ENCODE data around the gene SOS2. TPM values are rescaled to one million over a fixed set of nuclear protein-coding genes. Genes with fewer than 3 reads are reported as not detected.

Gene SOS2
- total RNA-seq (2021): 20.3 and 22.9 TPM in 2 replicates
- percentile 76 among the genes with signal in this experiment for Bru-seq, nascent RNA
- percentile 70 among the genes with signal in this experiment for BruChase-seq, experiment 1, labeled RNA remaining after a 2-hour chase
- BruChase-seq, experiment 2, labeled RNA remaining after a 6-hour chase: percentile 68 among the genes with signal in this experiment
- long read RNA-seq, full-length matches to known transcripts: 3 of 30 reads
- long read RNA-seq, partial matches to known transcripts: 20 of 30 reads
- long read RNA-seq, other reads (novel, unspliced or antisense): 7 of 30 reads

DNA sequence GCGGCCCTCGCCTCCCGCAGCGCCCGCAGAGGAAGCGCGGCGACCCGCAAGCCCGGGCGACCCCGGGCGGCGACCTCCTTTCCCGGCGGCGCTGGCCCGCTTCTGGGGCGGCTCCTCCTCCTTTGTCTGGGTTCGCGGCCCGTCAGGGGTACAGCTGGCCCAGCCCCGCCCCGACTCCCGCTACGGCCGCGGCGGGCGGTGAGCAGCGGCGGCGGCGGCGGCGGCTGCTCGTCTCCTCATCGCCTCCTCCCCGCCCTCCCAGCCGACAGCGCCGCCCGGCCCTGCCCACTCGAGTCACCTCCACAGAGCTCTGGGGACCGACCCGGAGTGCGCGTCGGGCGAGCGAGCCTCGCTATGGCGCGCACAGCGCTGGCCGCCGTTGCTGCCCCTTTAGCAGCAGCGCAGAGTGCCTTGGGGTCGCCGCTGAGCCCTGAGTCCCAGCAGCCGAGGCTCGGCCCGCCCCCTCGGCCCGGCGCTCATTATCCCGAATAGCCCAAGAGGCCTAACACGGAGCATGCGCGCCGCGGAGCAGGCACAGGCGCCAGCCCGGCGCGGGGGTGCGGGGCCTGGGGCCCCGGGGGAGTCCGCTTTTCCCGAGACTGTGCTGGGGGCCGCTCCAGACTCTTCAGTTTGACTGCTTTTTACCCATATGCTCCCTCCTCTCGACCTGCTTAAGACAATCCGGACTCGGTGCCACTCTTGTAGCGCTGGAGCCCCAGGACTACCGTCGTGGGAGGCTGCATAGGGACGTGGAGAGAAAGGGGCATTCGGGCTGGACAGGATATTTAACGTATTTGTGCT lies at the start of gene SOS2:
TSS of gene SOS2 (minus strand) at position 104 of the 801 bp plus-strand sequence. CDS start 295 bp downstream, outside the sequence.
- Histone ChIP-seq H3K36me3 (ENCODE audit: insufficient read depth, low read length, poor library complexity, severe bottlenecking) (no peaks in the 10 kb centered on the region), H3K27me3 (replicated peaks; ENCODE audit: insufficient read depth, low read depth, low read length, poor library complexity) (no peaks in the 10 kb centered on the region), H3K4me3 (ENCODE audit: low read depth, low read length, poor library complexity, severe bottlenecking) (peak within 1 kb of the TSS; percentile 78), H3K9me3 (ENCODE audit: low read depth, low read length, poor library complexity, severe bottlenecking) (no peaks in the 10 kb centered on the region), H3K27ac (ENCODE audit: low read depth, low read length, poor library complexity, severe bottlenecking) (peak within 1 kb of the TSS; percentile 82), H3K4me1 (ENCODE audit: insufficient read depth, low read length, poor library complexity, severe bottlenecking) (peaks cover 10% of the 10 kb centered on the region)
- TF ChIP-seq EZH2 (IDR thresholded peaks at IDR 0.05; ENCODE audit: borderline replicate concordance, low read depth, low read length, poor library complexity, severe bottlenecking): no peak
- TF ChIP-seq, protein P1, sequence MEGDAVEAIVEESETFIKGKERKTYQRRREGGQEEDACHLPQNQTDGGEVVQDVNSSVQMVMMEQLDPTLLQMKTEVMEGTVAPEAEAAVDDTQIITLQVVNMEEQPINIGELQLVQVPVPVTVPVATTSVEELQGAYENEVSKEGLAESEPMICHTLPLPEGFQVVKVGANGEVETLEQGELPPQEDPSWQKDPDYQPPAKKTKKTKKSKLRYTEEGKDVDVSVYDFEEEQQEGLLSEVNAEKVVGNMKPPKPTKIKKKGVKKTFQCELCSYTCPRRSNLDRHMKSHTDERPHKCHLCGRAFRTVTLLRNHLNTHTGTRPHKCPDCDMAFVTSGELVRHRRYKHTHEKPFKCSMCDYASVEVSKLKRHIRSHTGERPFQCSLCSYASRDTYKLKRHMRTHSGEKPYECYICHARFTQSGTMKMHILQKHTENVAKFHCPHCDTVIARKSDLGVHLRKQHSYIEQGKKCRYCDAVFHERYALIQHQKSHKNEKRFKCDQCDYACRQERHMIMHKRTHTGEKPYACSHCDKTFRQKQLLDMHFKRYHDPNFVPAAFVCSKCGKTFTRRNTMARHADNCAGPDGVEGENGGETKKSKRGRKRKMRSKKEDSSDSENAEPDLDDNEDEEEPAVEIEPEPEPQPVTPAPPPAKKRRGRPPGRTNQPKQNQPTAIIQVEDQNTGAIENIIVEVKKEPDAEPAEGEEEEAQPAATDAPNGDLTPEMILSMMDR (conservative IDR thresholded peaks at IDR 0.05; ENCODE audit: low read depth, low read length): no peak
- CTCF ChIA-PET: no interaction called here
- BruUV-seq (replicated peaks): no TSS peak
- intact Hi-C loops (cut with micrococcal nuclease; ENCODE audit: unreplicated experiment): loop anchor here (5.0 to 10.0 kb wide), 2 partner anchors 117 to 369 kb away; partner anchors contain the start of gene VCPKMT
- peak; percentile 91 for DNase-seq (ENCODE audit: low spot score)
- POLR2A ChIA-PET (ENCODE audit: low non-redundant PET): interaction anchor here (0.6 kb wide), 1 partner anchor 425 kb away, joined by 11 read pairs; no protein-coding TSS in a partner anchor

DNA sequence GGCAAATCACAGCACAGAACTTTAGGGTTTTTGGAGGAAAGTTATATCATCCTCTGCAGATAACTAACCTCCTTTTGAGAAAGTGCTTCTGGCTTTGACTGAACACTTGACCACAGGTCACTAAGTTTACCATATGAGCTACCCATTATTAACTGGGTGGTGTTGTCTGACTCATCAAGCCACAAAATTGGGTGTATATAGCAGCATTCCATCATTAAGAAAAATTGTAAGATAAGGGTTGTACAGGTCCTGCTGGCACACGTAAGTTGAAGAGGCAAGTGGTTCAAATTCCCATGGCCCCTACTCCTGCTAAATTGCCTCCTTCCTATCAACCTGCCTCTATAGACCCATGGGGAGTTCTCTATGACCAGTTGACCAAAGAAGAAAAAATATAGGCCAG lies 41.1 kb upstream of the SOS2 start:
- no peaks in the 10 kb centered on the region for H3K9me3 ChIP-seq (ENCODE audit: low read depth, low read length, poor library complexity, severe bottlenecking)
- DNase-seq (ENCODE audit: low spot score): no peak
- no peaks in the 10 kb centered on the region for H3K27me3 ChIP-seq (replicated peaks; ENCODE audit: insufficient read depth, low read depth, low read length, poor library complexity)
- intact Hi-C loops (cut with micrococcal nuclease; ENCODE audit: unreplicated experiment): no loop called here
- H3K4me1 ChIP-seq (ENCODE audit: insufficient read depth, low read length, poor library complexity, severe bottlenecking): no peaks in the 10 kb centered on the region
- no peak overlapping the region for H3K27ac ChIP-seq (ENCODE audit: low read depth, low read length, poor library complexity, severe bottlenecking)
- CTCF ChIA-PET: no interaction called here
- no peak overlapping the region for H3K4me3 ChIP-seq (ENCODE audit: low read depth, low read length, poor library complexity, severe bottlenecking)
- POLR2A ChIA-PET (ENCODE audit: low non-redundant PET): no interaction called here
- H3K36me3 ChIP-seq (ENCODE audit: insufficient read depth, low read length, poor library complexity, severe bottlenecking): no peaks in the 10 kb centered on the region
- BruUV-seq (replicated peaks): no TSS peak
- TF ChIP-seq EZH2 (IDR thresholded peaks at IDR 0.05; ENCODE audit: borderline replicate concordance, low read depth, low read length, poor library complexity, severe bottlenecking): no peak
- TF ChIP-seq, protein P1 (conservative IDR thresholded peaks at IDR 0.05; ENCODE audit: low read depth, low read length): no peak

DNA sequence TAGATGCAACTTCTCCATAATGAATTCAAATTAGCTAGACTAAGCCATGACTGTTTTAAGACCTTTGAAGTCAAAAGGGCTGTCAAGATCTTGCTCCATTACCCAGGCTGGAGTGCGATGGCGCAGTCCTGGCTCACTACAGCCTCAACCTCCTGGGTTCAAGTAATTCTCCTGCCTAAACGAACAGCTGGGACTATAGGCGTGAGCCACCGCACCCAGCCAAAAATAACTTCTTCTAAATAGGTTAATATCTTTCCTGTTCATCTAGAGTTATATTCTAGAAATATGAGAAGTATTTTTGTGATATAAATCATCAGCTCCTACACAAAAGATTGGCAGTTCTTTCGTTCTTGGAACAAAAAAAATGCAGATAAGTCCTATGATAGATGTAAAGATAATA lies 39.6 kb upstream of the SOS2 start:
- ChIA-PET CTCF (no interaction called here), POLR2A (ENCODE audit: low non-redundant PET) (no interaction called here)
- H3K36me3 ChIP-seq (ENCODE audit: insufficient read depth, low read length, poor library complexity, severe bottlenecking): no peaks in the 10 kb centered on the region
- no peaks in the 10 kb centered on the region for H3K9me3 ChIP-seq (ENCODE audit: low read depth, low read length, poor library complexity, severe bottlenecking)
- TF ChIP-seq, protein P1 (conservative IDR thresholded peaks at IDR 0.05; ENCODE audit: low read depth, low read length): no peak
- no peak for TF ChIP-seq EZH2 (IDR thresholded peaks at IDR 0.05; ENCODE audit: borderline replicate concordance, low read depth, low read length, poor library complexity, severe bottlenecking)
- intact Hi-C loops (cut with micrococcal nuclease; ENCODE audit: unreplicated experiment): no loop called here
- no peaks in the 10 kb centered on the region for H3K27me3 ChIP-seq (replicated peaks; ENCODE audit: insufficient read depth, low read depth, low read length, poor library complexity)
- H3K27ac ChIP-seq (ENCODE audit: low read depth, low read length, poor library complexity, severe bottlenecking): no peak overlapping the region
- no TSS peak for BruUV-seq (replicated peaks)
- H3K4me1 ChIP-seq (ENCODE audit: insufficient read depth, low read length, poor library complexity, severe bottlenecking): no peaks in the 10 kb centered on the region
- DNase-seq (ENCODE audit: low spot score): no peak
- H3K4me3 ChIP-seq (ENCODE audit: low read depth, low read length, poor library complexity, severe bottlenecking): no peak overlapping the region

Data from A673 (cell line).